ENCODE data around the gene TSPAN1.

DNA sequence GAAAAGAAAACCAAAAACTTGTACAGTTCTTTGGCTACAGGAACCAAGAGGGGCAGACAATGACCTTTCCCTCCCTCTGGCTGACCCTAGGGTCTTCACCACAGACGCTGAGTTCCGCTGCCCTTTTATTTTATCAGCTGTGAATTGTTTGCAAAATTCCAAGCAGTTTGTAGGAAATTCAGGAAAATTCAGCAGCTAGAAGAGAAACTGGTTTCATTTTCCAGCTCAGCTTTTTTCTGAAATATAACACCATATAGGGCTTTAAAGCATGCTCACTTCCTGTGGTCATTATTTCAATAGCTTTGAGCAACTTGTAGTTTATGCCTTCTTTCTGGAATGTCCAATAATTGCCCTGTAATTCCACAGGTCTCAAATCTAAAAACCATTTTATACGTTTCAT, 37.0 kb upstream of the TSPAN1 start:
- TF ChIP-seq CTCF (IDR thresholded peaks at IDR 0.05), result no peak
- TF ChIP-seq EP300 (IDR thresholded peaks at IDR 0.05), result no peak
